ENCODE measurements around the gene ST6GALNAC4. TPM values are rescaled to one million over a fixed set of nuclear protein-coding genes. Genes with fewer than 3 reads are reported as not detected.

ST6GALNAC4 gene
- total RNA-seq, 1 experiment from 2014 or later, result 25.7 TPM

DNA sequence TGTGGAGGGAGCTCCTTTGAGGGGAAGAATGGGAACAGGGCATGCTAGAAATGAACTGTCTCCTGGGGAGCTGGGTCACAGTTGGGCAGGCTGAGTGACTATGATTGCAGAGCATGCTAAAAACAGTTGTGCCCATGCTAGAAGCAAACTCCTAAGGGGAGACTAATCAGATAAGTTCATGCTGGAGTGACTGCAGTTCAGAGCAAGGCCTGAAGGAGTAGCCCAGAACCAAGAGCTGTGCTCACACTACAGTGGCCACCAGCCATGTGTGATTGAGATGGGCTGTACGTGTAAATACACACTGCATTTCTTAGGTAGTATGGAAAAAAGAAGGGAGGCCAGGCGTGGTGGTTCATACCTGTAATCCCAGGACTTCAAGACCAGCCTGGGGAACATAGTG is 29.0 kb downstream of the ST6GALNAC4 start (continued):
- TF ChIP-seq TP53 (CRISPR knock-in tag; IDR thresholded peaks at IDR 0.05) (no peak), TEAD1 (CRISPR knock-in tag; IDR thresholded peaks at IDR 0.05) (no peak)
- TF ChIP-seq, protein P1, sequence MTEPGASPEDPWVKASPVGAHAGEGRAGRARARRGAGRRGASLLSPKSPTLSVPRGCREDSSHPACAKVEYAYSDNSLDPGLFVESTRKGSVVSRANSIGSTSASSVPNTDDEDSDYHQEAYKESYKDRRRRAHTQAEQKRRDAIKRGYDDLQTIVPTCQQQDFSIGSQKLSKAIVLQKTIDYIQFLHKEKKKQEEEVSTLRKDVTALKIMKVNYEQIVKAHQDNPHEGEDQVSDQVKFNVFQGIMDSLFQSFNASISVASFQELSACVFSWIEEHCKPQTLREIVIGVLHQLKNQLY (CRISPR knock-in tag; IDR thresholded peaks at IDR 0.05), result no peak
- TF ChIP-seq, protein P2, sequence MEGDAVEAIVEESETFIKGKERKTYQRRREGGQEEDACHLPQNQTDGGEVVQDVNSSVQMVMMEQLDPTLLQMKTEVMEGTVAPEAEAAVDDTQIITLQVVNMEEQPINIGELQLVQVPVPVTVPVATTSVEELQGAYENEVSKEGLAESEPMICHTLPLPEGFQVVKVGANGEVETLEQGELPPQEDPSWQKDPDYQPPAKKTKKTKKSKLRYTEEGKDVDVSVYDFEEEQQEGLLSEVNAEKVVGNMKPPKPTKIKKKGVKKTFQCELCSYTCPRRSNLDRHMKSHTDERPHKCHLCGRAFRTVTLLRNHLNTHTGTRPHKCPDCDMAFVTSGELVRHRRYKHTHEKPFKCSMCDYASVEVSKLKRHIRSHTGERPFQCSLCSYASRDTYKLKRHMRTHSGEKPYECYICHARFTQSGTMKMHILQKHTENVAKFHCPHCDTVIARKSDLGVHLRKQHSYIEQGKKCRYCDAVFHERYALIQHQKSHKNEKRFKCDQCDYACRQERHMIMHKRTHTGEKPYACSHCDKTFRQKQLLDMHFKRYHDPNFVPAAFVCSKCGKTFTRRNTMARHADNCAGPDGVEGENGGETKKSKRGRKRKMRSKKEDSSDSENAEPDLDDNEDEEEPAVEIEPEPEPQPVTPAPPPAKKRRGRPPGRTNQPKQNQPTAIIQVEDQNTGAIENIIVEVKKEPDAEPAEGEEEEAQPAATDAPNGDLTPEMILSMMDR (IDR thresholded peaks at IDR 0.05), result no peak
- TF ChIP-seq, protein P3, sequence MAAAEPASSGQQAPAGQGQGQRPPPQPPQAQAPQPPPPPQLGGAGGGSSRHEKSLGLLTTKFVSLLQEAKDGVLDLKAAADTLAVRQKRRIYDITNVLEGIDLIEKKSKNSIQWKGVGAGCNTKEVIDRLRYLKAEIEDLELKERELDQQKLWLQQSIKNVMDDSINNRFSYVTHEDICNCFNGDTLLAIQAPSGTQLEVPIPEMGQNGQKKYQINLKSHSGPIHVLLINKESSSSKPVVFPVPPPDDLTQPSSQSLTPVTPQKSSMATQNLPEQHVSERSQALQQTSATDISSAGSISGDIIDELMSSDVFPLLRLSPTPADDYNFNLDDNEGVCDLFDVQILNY (CRISPR knock-in tag; IDR thresholded peaks at IDR 0.05), result no peak

DNA sequence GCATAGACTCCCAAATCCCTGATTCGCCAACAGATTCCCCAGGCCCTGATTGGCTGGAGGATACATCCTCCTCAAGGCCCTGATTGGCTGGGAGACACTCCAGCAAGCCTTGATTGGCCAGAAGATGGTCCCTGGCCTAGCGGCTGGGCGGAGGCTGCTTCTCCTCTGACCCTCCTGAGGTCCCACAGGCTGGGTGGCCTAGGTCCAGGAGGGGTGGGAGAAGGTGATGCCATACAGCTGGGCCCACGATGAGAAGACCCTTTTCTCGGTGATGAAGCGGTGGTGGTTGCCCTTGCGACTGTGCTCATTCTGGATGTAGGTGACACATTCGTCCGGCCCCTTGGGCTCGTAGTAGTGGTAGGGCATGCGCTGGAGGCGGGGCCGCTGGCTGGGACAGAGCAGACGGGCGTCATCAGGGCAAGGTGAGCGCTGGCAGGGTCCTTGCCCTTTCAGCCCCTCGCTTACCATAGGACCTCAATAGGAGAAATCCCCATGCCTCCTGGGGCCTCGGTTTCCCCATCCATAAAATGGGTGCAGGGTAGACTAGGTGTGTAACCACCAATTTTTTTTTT is 30.4 kb downstream of the ST6GALNAC4 start:
- peaks cover 16% of the 10 kb centered on the region for H3K4me1 Mint-ChIP-seq
- no peaks in the 10 kb centered on the region for H3K9me3 Mint-ChIP-seq
- TF ChIP-seq, protein P4, sequence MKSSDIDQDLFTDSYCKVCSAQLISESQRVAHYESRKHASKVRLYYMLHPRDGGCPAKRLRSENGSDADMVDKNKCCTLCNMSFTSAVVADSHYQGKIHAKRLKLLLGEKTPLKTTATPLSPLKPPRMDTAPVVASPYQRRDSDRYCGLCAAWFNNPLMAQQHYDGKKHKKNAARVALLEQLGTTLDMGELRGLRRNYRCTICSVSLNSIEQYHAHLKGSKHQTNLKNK (CRISPR knock-in tag; IDR thresholded peaks at IDR 0.05), result no peak
- TF ChIP-seq NR1H2 (CRISPR knock-in tag; IDR thresholded peaks at IDR 0.05) (no peak), GTF2I (CRISPR knock-in tag; conservative IDR thresholded peaks at IDR 0.05) (peak; percentile 59; the same call in 1 of the 2 replicates), MXD4 (CRISPR knock-in tag; IDR thresholded peaks at IDR 0.05; ENCODE audit: borderline replicate concordance) (no peak), NFYB (CRISPR knock-in tag; conservative IDR thresholded peaks at IDR 0.05; ENCODE audit: low read depth) (peak; percentile 98)
- TF ChIP-seq, protein P5, sequence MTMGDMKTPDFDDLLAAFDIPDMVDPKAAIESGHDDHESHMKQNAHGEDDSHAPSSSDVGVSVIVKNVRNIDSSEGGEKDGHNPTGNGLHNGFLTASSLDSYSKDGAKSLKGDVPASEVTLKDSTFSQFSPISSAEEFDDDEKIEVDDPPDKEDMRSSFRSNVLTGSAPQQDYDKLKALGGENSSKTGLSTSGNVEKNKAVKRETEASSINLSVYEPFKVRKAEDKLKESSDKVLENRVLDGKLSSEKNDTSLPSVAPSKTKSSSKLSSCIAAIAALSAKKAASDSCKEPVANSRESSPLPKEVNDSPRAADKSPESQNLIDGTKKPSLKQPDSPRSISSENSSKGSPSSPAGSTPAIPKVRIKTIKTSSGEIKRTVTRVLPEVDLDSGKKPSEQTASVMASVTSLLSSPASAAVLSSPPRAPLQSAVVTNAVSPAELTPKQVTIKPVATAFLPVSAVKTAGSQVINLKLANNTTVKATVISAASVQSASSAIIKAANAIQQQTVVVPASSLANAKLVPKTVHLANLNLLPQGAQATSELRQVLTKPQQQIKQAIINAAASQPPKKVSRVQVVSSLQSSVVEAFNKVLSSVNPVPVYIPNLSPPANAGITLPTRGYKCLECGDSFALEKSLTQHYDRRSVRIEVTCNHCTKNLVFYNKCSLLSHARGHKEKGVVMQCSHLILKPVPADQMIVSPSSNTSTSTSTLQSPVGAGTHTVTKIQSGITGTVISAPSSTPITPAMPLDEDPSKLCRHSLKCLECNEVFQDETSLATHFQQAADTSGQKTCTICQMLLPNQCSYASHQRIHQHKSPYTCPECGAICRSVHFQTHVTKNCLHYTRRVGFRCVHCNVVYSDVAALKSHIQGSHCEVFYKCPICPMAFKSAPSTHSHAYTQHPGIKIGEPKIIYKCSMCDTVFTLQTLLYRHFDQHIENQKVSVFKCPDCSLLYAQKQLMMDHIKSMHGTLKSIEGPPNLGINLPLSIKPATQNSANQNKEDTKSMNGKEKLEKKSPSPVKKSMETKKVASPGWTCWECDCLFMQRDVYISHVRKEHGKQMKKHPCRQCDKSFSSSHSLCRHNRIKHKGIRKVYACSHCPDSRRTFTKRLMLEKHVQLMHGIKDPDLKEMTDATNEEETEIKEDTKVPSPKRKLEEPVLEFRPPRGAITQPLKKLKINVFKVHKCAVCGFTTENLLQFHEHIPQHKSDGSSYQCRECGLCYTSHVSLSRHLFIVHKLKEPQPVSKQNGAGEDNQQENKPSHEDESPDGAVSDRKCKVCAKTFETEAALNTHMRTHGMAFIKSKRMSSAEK (CRISPR knock-in tag; IDR thresholded peaks at IDR 0.05; ENCODE audit: borderline replicate concordance), result no peak
- TF ChIP-seq, protein P6, sequence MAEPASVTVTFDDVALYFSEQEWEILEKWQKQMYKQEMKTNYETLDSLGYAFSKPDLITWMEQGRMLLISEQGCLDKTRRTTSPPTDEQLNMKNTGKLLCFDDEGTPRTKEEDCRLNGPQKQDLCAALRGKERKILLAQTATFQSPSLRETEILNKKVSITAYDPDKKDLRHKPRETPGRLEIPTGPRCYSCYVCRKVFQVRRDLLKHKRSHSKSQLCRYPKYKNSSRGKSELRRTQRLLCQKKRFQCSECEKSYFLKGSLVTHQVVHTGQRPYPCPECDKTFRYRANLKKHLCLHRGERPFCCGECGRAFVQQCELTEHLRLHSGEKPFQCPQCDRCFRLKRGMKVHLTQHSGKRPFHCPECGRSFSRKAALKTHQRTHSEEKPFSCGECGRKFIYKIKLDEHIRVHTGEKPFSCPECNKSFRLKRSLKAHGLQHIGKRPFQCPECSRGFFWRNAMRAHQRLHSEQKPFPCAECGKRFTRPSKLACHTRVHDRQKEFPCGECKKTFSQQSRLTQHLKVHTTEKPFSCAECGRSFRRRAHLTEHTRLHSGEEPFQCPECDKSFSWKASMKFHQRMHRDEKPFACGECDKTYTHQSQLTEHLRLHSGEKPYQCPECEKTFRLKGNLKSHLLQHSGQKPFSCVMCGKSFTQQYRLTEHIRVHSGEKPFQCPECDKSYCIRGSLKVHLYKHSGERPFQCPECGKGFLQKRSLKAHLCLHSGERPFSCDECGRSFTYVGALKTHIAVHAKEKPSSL (CRISPR knock-in tag; conservative IDR thresholded peaks at IDR 0.05), result no peak
- TF ChIP-seq, protein P7, sequence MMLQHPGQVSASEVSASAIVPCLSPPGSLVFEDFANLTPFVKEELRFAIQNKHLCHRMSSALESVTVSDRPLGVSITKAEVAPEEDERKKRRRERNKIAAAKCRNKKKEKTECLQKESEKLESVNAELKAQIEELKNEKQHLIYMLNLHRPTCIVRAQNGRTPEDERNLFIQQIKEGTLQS (CRISPR knock-in tag; conservative IDR thresholded peaks at IDR 0.05), result no peak
- DNase-seq (ENCODE audit: low spot score) (no peak), ATAC-seq (peak; percentile 60)
- no peaks in the 10 kb centered on the region for H3K27me3 Mint-ChIP-seq (ENCODE audit: low read depth)
- CTCF ChIA-PET, result no interaction called here
- peaks cover 37% of the 10 kb centered on the region for H3K36me3 Mint-ChIP-seq
- H3K4me3 Mint-ChIP-seq, result no peak overlapping the region
- POLR2A ChIA-PET, result no interaction called here
- H3K27ac Mint-ChIP-seq, result peak overlapping the region; percentile 83; the same call in 1 of the 2 replicates

Data from WTC11 (cell line).